Esophagus (tissue), 2 donors: ENCODE results near the gene RABGAP1L. TPM values are rescaled to one million over a fixed set of nuclear protein-coding genes. Genes with fewer than 3 reads are reported as not detected.
A peak's percentile ranks its signal among the peaks of the same experiment; 100 is the strongest.
"Not testable (repeated sequence)": the region's sequence is repeated elsewhere in the genome, so short reads cannot be mapped to it uniquely, and the experiment has no call there.

Source experiments
- H3K27ac ChIP-seq, 2 donors: one replicate each; pipeline ENCODE4 v1.5.1; 2013; ENCODE audit warnings: low read depth in 2 of 2, mild to moderate bottlenecking in 2 of 2, inconsistent platforms in 1 of 2, low read length in 1 of 2, moderate library complexity in 1 of 2
- H3K27me3 ChIP-seq, 2 donors: one replicate each; pipeline ENCODE4 v1.6.1; 2013; ENCODE audit warnings: low read length in 2 of 2, control low read depth in 1 of 2, mild to moderate bottlenecking in 1 of 2; ENCODE audit not compliant: insufficient read depth in 2 of 2, control insufficient read depth in 1 of 2
- H3K36me3 ChIP-seq, 2 donors: one replicate each; pipeline ENCODE4 v1.6.1; 2013; ENCODE audit warnings: low read length in 1 of 2; ENCODE audit not compliant: control insufficient read depth in 2 of 2, insufficient read depth in 2 of 2
- H3K4me1 ChIP-seq, 2 donors: one replicate each; pipeline ENCODE4 v1.6.1; 2013; ENCODE audit warnings: low read length in 1 of 2; ENCODE audit not compliant: control insufficient read depth in 2 of 2, insufficient read depth in 2 of 2
- H3K4me3 ChIP-seq, 2 donors: one replicate each; pipeline ENCODE4 v1.5.1; 2013; ENCODE audit warnings: low read length in 2 of 2, mild to moderate bottlenecking in 2 of 2, low read depth in 1 of 2, moderate library complexity in 1 of 2
- H3K9me3 ChIP-seq, 2 donors: one replicate each; pipeline ENCODE4 v1.6.1; 2013; ENCODE audit warnings: mild to moderate bottlenecking in 2 of 2, low read depth in 1 of 2, low read length in 1 of 2, moderate library complexity in 1 of 2; ENCODE audit not compliant: control insufficient read depth in 2 of 2, insufficient read depth in 1 of 2
- WGBS, 2 donors: extraction: QIAGEN DNeasy Blood & Tissue Kit; methylation state at CpG; one replicate each; pipeline ENCODE4 v1.1.7; 2013; 5-methylcytosine and 5-hydroxymethylcytosine counted together
- polyA plus RNA-seq, 2 donors: library from polyadenylated mRNA; stranded (reverse); fragments of 200-250 nt; gene quantifications; one replicate each; pipeline ENCODE4 v1.2.3, GENCODE V29; 2013
- donor health status: healthy with polysubstance abuse.
- donor health status: Bipolar disorder and iron deficiency.

Gene RABGAP1L
- polyA plus RNA-seq, result 10 to 100 TPM in 1 of 2 donors, 1 to 10 TPM in 1; 9.2 to 13.0 TPM

DNA sequence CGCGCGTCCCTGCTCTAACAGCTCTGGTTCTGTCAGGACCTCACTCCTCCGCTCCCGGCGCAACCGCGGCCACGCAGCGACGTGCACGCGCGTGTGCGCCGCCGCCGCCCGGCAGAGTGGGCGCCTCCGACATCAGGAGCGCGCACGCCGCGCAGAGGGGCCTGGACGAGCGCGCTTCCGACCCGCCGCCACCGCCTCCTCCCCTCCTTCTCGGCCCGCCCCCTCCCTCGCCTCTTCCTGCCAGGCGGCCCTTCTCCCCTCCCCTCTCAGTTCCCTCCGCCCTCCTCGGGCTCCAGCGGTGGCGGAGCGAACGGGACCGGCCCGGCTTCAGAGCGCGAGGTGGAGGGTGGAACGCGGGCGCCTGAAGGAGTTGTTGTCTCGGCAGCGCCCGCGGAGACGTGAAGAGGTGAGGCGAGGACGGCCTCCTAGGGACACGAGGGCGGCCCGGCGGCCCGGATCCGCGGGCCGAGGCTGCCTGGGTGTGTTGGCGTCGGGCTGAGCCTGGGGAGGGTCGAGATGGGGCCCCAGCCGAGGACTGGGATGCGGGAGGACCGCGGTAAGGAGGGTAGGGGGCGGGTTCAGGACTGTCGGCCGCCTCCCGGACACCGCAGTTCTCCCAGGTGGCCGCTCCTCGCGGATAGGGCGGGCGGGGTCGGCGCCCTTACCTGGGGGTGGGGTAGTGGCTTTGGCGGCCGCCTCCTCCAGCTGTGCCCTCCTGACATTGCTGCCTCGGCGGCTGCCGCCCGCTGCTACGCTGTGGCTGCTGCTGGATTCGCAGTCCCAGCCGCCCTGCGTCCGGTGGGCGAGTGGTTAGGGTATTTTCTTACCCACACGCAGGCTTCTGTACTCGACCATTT, at the start of gene RABGAP1L:
Gene RABGAP1L (plus strand): TSS at position 269 of the 857 bp plus-strand sequence.
- H3K4me1 ChIP-seq, result peaks cover 0 to 2% of the 10 kb centered on the region in 2 donors
- no peaks in the 10 kb centered on the region for H3K27me3 ChIP-seq
- 0 to 1% methylated on average over 61 to 98 of the region's 98 CpGs for WGBS, 2 donors
- H3K9me3 ChIP-seq, result no peaks in the 10 kb centered on the region
- no peaks in the 10 kb centered on the region for H3K36me3 ChIP-seq
- peak within 1 kb of the TSS; percentile 87 to 95 for H3K27ac ChIP-seq
- H3K4me3 ChIP-seq, result peak within 1 kb of the TSS; percentile 85 to 97

DNA sequence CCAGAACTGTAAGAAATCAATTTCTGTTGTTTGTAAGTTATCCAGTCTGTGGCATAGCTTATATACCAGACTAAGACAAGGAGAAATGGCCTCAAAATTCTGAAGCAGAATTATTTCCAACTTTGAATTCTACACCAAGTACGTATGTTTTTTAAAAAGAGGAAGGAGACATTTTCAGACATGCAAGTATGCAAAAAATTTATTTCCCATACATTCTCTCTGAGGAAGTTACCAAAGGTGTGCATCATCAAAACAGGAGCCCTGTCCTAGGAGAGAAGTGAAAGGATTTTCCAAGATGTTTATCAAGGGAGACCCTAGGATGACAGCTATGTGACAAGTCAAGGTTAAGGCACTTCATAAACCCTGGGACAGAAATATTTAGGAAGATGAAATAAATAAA, 49.3 kb upstream of the RABGAP1L start:
- no peaks in the 10 kb centered on the region for H3K36me3 ChIP-seq
- H3K9me3 ChIP-seq, result no peaks in the 10 kb centered on the region
- H3K27ac ChIP-seq, result no peak overlapping the region
- WGBS, 2 donors, result 75 to 78% methylated on average over 1 of the region's 1 CpG
- no peak overlapping the region for H3K4me3 ChIP-seq
- no peaks in the 10 kb centered on the region for H3K27me3 ChIP-seq
- H3K4me1 ChIP-seq, result no peaks in the 10 kb centered on the region

GRCh38 chr1:174112489-174113162, 46.7 kb upstream of the RABGAP1L start:
- Histone ChIP-seq H3K36me3 (no peaks in the 10 kb centered on the region), H3K9me3 (no peaks in the 10 kb centered on the region), H3K4me1 (no peaks in the 10 kb centered on the region), H3K4me3 (no peak overlapping the region), H3K27me3 (no peaks in the 10 kb centered on the region), H3K27ac (no peak overlapping the region)
- WGBS, 2 donors, result 31 to 38% methylated on average over 5 of the region's 5 CpGs

- Histone ChIP-seq H3K4me1 (no peaks in the 10 kb centered on the region), H3K4me3 (no peak overlapping the region), H3K9me3 (no peaks in the 10 kb centered on the region), H3K27me3 (no peaks in the 10 kb centered on the region), H3K27ac (no peak overlapping the region), H3K36me3 (no peaks in the 10 kb centered on the region)
- 65 to 77% methylated on average over 2 of the region's 2 CpGs for WGBS, 2 donors
These were observed 45.2 kb upstream of the RABGAP1L start for GRCh38 chr1:174114106-174114505.

- H3K36me3 ChIP-seq, result no peaks in the 10 kb centered on the region
- no peak overlapping the region for H3K27ac ChIP-seq
- H3K9me3 ChIP-seq, result no peaks in the 10 kb centered on the region
- H3K4me3 ChIP-seq, result no peak overlapping the region
- no peaks in the 10 kb centered on the region for H3K4me1 ChIP-seq
- WGBS, 2 donors, result 80 to 82% methylated on average over 6 of the region's 6 CpGs
- H3K27me3 ChIP-seq, result no peaks in the 10 kb centered on the region
These were observed 44.4 kb upstream of the RABGAP1L start for GRCh38 chr1:174114788-174115448.

GRCh38 chr1:174116042-174116441, 43.3 kb upstream of the RABGAP1L start:
- Histone ChIP-seq H3K27ac (no peak overlapping the region), H3K36me3 (no peaks in the 10 kb centered on the region), H3K4me3 (no peak overlapping the region), H3K4me1 (no peaks in the 10 kb centered on the region), H3K27me3 (no peaks in the 10 kb centered on the region), H3K9me3 (no peaks in the 10 kb centered on the region)
- 53 to 69% methylated on average over 1 of the region's 1 CpG for WGBS, 2 donors

- H3K36me3 ChIP-seq, result no peaks in the 10 kb centered on the region
- no peak overlapping the region for H3K27ac ChIP-seq
- no peaks in the 10 kb centered on the region for H3K9me3 ChIP-seq
- H3K27me3 ChIP-seq, result no peaks in the 10 kb centered on the region
- no peak overlapping the region for H3K4me3 ChIP-seq
- no peaks in the 10 kb centered on the region for H3K4me1 ChIP-seq
These were observed 40.6 kb upstream of the RABGAP1L start for GRCh38 chr1:174118751-174119150.

DNA sequence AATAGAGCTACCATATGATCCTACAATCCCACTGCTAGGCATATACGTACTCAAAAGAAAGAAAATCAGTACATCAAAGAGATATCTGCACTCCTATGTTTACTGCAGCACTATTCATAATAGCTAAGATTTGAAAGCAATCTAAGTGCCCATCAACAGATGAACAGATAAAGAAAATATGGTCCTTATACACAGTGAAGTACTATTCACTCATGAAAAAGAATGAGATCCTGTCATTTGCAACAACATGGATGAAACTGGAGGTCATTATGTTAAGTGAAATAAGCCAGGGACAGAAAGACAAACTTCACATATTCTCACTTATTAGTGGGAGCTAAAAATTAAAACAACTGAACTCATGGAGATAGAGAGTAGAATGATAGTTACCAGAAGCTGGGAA, 37.0 kb upstream of the RABGAP1L start:
- H3K27ac ChIP-seq, H3K9me3 ChIP-seq, H3K4me3 ChIP-seq, H3K36me3 ChIP-seq, H3K27me3 ChIP-seq, H3K4me1 ChIP-seq: not testable (repeated sequence)
- 86 to 92% methylated on average over 1 of the region's 1 CpG for WGBS, 2 donors

- H3K4me3 ChIP-seq, result no peak overlapping the region
- peaks cover 0 to 3% of the 10 kb centered on the region in 2 donors for H3K9me3 ChIP-seq
- no peaks in the 10 kb centered on the region for H3K27me3 ChIP-seq
- no peak overlapping the region for H3K27ac ChIP-seq
- H3K36me3 ChIP-seq, result no peaks in the 10 kb centered on the region
- H3K4me1 ChIP-seq, result no peaks in the 10 kb centered on the region
These were observed 35.5 kb upstream of the RABGAP1L start for GRCh38 chr1:174123843-174124242.
